Mesenchymal stem cell (in vitro differentiated cells and primary cell): ENCODE results near the gene GOSR2.

ENCODE experiments used
- DNase-seq: peaks from one replicate; pipeline ENCODE4 v3.0.0-alpha.2; 2013
- H2AFZ ChIP-seq: one replicate; pipeline ENCODE4 v1.6.1; 2013; ENCODE audit warnings: low read depth, mild to moderate bottlenecking, control low read depth, inconsistent platforms, low read length, moderate library complexity
- H2AK5ac ChIP-seq: 2 replicates; pipeline ENCODE4 v1.6.1; 2013; ENCODE audit warnings: low read length, moderate library complexity, mild to moderate bottlenecking, inconsistent platforms; ENCODE audit not compliant: severe bottlenecking
- H2BK120ac ChIP-seq: one replicate; pipeline ENCODE4 v1.6.1; 2013; ENCODE audit warnings: low read depth, mild to moderate bottlenecking, inconsistent platforms, low read length, moderate library complexity
- H2BK12ac ChIP-seq, 2 experiments: one replicate each; pipeline ENCODE4 v1.6.1; 2013; ENCODE audit warnings: inconsistent platforms in 2 of 2, low read length in 2 of 2, mild to moderate bottlenecking in 2 of 2, moderate library complexity in 2 of 2, control low read depth in 1 of 2
- H2BK15ac ChIP-seq: one replicate; pipeline ENCODE4 v1.6.1; 2013; ENCODE audit warnings: mild to moderate bottlenecking, low read depth, inconsistent platforms; ENCODE audit not compliant: poor library complexity, severe bottlenecking
- H2BK5ac ChIP-seq: 2 replicates; pipeline ENCODE4 v1.6.1; 2013; ENCODE audit warnings: low read depth, mild to moderate bottlenecking, low read length, control low read depth, inconsistent platforms; ENCODE audit not compliant: poor library complexity, severe bottlenecking
- H3K14ac ChIP-seq, 2 experiments: one replicate each; pipeline ENCODE4 v1.6.1; 2013; ENCODE audit warnings: inconsistent platforms in 2 of 2, low read length in 2 of 2, control low read depth in 1 of 2, mild to moderate bottlenecking in 1 of 2, moderate library complexity in 1 of 2
- H3K18ac ChIP-seq, 2 experiments: one replicate each; pipeline ENCODE4 v1.6.1; 2013; ENCODE audit warnings: inconsistent platforms in 2 of 2, low read length in 2 of 2, control low read depth in 1 of 2, low read depth in 1 of 2, mild to moderate bottlenecking in 1 of 2
- H3K23ac ChIP-seq, 2 experiments: one replicate each; pipeline ENCODE4 v1.6.1; 2013; ENCODE audit warnings: inconsistent platforms in 2 of 2, low read length in 2 of 2, mild to moderate bottlenecking in 2 of 2, moderate library complexity in 2 of 2, control low read depth in 1 of 2
- H3K27ac ChIP-seq: 2 replicates; pipeline ENCODE4 v1.5.1; 2013; ENCODE audit warnings: mild to moderate bottlenecking, moderate library complexity, low read length, control low read depth, inconsistent platforms; ENCODE audit not compliant: poor library complexity, severe bottlenecking
- H3K27me3 ChIP-seq, 2 experiments: 2 replicates each; pipeline versions ENCODE4 v1.6.1 to v1.7.0; 2013; ENCODE audit warnings: low read length in 2 of 2, mild to moderate bottlenecking in 2 of 2, moderate library complexity in 2 of 2, control low read depth in 1 of 2, inconsistent platforms in 1 of 2; ENCODE audit not compliant: control insufficient read depth in 1 of 2, insufficient read depth in 1 of 2
- H3K36me3 ChIP-seq, 2 experiments: 2 replicates each; pipeline versions ENCODE4 v1.6.1 to v1.7.0; 2013; ENCODE audit warnings: low read length in 2 of 2, control low read depth in 1 of 2, inconsistent platforms in 1 of 2, low read depth in 1 of 2, mild to moderate bottlenecking in 1 of 2; ENCODE audit not compliant: insufficient read depth in 2 of 2, control insufficient read depth in 1 of 2
- H3K4ac ChIP-seq, 2 experiments: one replicate each; pipeline ENCODE4 v1.6.1; 2013; ENCODE audit warnings: inconsistent platforms in 2 of 2, low read length in 2 of 2, mild to moderate bottlenecking in 2 of 2, moderate library complexity in 2 of 2, control low read depth in 1 of 2, low read depth in 1 of 2
- H3K4me1 ChIP-seq: 2 replicates; pipeline ENCODE4 v1.6.1; 2013; ENCODE audit warnings: low read depth, low read length, control low read depth; ENCODE audit not compliant: control insufficient read depth, insufficient read depth
- H3K4me2 ChIP-seq: 2 replicates; pipeline ENCODE4 v1.6.1; 2013; ENCODE audit warnings: low read length, mild to moderate bottlenecking, inconsistent platforms; ENCODE audit not compliant: poor library complexity, severe bottlenecking
- H3K4me3 ChIP-seq, 2 experiments: 2 replicates each; pipeline versions ENCODE4 v1.5.1 to v1.7.0; 2013; ENCODE audit warnings: low read length in 2 of 2, mild to moderate bottlenecking in 2 of 2, control low read depth in 1 of 2, low read depth in 1 of 2; ENCODE audit not compliant: insufficient read depth in 1 of 2
- H3K79me1 ChIP-seq: replicated peaks from 2 replicates; pipeline ENCODE4 v1.6.1; 2013; ENCODE audit warnings: mild to moderate bottlenecking, control low read depth, low read length, inconsistent platforms; ENCODE audit not compliant: poor library complexity, severe bottlenecking
- H3K9ac ChIP-seq: 2 replicates; pipeline ENCODE4 v1.7.0; 2013; ENCODE audit warnings: mild to moderate bottlenecking, low read length, moderate library complexity
- H3K9me3 ChIP-seq: 2 replicates; pipeline ENCODE4 v1.7.0; 2013; ENCODE audit warnings: mild to moderate bottlenecking, low read length; ENCODE audit not compliant: control insufficient read depth
- H4K8ac ChIP-seq: one replicate; pipeline ENCODE4 v1.6.1; 2013; ENCODE audit warnings: inconsistent platforms, mild to moderate bottlenecking, low read length, moderate library complexity
- H4K91ac ChIP-seq: one replicate; pipeline ENCODE4 v1.6.1; 2013; ENCODE audit warnings: mild to moderate bottlenecking, low read length, inconsistent platforms
- WGBS: methylation state at CpG from one replicate; pipeline ENCODE4 v1.1.7; 2013; ENCODE audit warnings: mixed read lengths; 5-methylcytosine and 5-hydroxymethylcytosine counted together

GOSR2 gene

GRCh38 chr17:46943501-46944393 lies 20.8 kb downstream of the GOSR2 start:
- Histone ChIP-seq H3K79me1 (no peaks in the 10 kb centered on the region), H4K91ac (peak overlapping the region; percentile 27), H3K27me3 (peaks cover 22% of the 10 kb centered on the region in 2 experiments), H3K18ac (peak overlapping the region in 1 of 2 experiments; percentile 74), H2AFZ (no peak overlapping the region), H3K4me3 (peak overlapping the region in 1 of 2 experiments; percentile 39), H2BK12ac (peak overlapping the region; percentile 22 to 37), H3K9me3 (no peaks in the 10 kb centered on the region), H2BK120ac (no peak overlapping the region), H3K14ac (peak overlapping the region in 1 of 2 experiments; percentile 57), H4K8ac (peak overlapping the region; percentile 50), H3K9ac (peak overlapping the region; percentile 24), H3K4me1 (peaks cover 12% of the 10 kb centered on the region), H3K23ac (peak overlapping the region in 1 of 2 experiments; percentile 87), H3K27ac (no peak overlapping the region), H3K4me2 (no peak overlapping the region), H3K36me3 (peaks cover 27 to 31% of the 10 kb centered on the region in 2 experiments), H2BK15ac (peak overlapping the region; percentile 79), H3K4ac (peak overlapping the region in 1 of 2 experiments; percentile 33), H2AK5ac (no peak overlapping the region), H2BK5ac (no peak overlapping the region)
- WGBS: 43% methylated on average over 21 of the region's 21 CpGs
- peak; percentile 69 for DNase-seq

GRCh38 chr17:46944931-46945330 lies 22.0 kb downstream of the GOSR2 start:
- Histone ChIP-seq H3K9ac (no peak overlapping the region), H3K27me3 (peaks cover 29 to 31% of the 10 kb centered on the region in 2 experiments), H2BK5ac (no peak overlapping the region), H3K79me1 (no peaks in the 10 kb centered on the region), H3K18ac (no peak overlapping the region), H2AFZ (no peak overlapping the region), H3K4me1 (peaks cover 12% of the 10 kb centered on the region), H3K23ac (no peak overlapping the region), H2AK5ac (no peak overlapping the region), H4K8ac (no peak overlapping the region), H3K9me3 (no peaks in the 10 kb centered on the region), H2BK12ac (no peak overlapping the region), H2BK120ac (no peak overlapping the region), H3K36me3 (peaks cover 15 to 19% of the 10 kb centered on the region in 2 experiments), H3K14ac (no peak overlapping the region), H2BK15ac (no peak overlapping the region), H3K4me3 (no peak overlapping the region), H3K27ac (no peak overlapping the region), H4K91ac (no peak overlapping the region), H3K4me2 (no peak overlapping the region), H3K4ac (no peak overlapping the region)
- WGBS: 90% methylated on average over 10 of the region's 10 CpGs
- no peak for DNase-seq

- Histone ChIP-seq H3K9me3 (no peaks in the 10 kb centered on the region), H2BK120ac (no peak overlapping the region), H4K8ac (no peak overlapping the region), H3K14ac (no peak overlapping the region), H3K4me1 (peaks cover 12% of the 10 kb centered on the region), H4K91ac (no peak overlapping the region), H2BK15ac (no peak overlapping the region), H3K23ac (no peak overlapping the region), H2BK12ac (peak overlapping the region in 1 of 2 experiments; percentile 23), H3K9ac (no peak overlapping the region), H2AK5ac (no peak overlapping the region), H3K4me3 (no peak overlapping the region), H3K36me3 (peaks cover under 1 to 2% of the 10 kb centered on the region in 2 experiments), H2BK5ac (no peak overlapping the region), H3K27me3 (peaks cover 52 to 54% of the 10 kb centered on the region in 2 experiments), H3K27ac (no peak overlapping the region), H3K79me1 (no peaks in the 10 kb centered on the region), H3K4me2 (no peak overlapping the region), H2AFZ (no peak overlapping the region), H3K18ac (peak overlapping the region in 1 of 2 experiments; percentile 41), H3K4ac (no peak overlapping the region)
- DNase-seq: no peak
- 71% methylated on average over 3 of the region's 3 CpGs for WGBS
These were observed 24.3 kb downstream of the GOSR2 start for GRCh38 chr17:46947216-46947615.

GRCh38 chr17:46948544-46948943 lies 25.6 kb downstream of the GOSR2 start:
- H3K36me3 ChIP-seq: no peaks in the 10 kb centered on the region
- no peak overlapping the region for H4K8ac ChIP-seq
- H3K4me3 ChIP-seq: no peak overlapping the region
- no peak overlapping the region for H3K18ac ChIP-seq
- H3K23ac ChIP-seq: no peak overlapping the region
- H2BK15ac ChIP-seq: no peak overlapping the region
- no peak overlapping the region for H2BK120ac ChIP-seq
- H2AK5ac ChIP-seq: no peak overlapping the region
- no peak overlapping the region for H3K4me2 ChIP-seq
- H2BK5ac ChIP-seq: no peak overlapping the region
- H3K4ac ChIP-seq: no peak overlapping the region
- H3K4me1 ChIP-seq: peaks cover 5% of the 10 kb centered on the region
- WGBS: 90% methylated on average over 5 of the region's 5 CpGs
- no peak overlapping the region for H2BK12ac ChIP-seq
- no peaks in the 10 kb centered on the region for H3K79me1 ChIP-seq
- no peak overlapping the region for H3K9ac ChIP-seq
- H3K14ac ChIP-seq: no peak overlapping the region
- H3K9me3 ChIP-seq: no peaks in the 10 kb centered on the region
- no peak overlapping the region for H3K27ac ChIP-seq
- H4K91ac ChIP-seq: no peak overlapping the region
- no peak for DNase-seq
- H2AFZ ChIP-seq: no peak overlapping the region
- H3K27me3 ChIP-seq: peaks cover 57 to 59% of the 10 kb centered on the region in 2 experiments
